RWPE2 (cell line): ENCODE measurements around the gene LRCH1.

Experiments used
- ATAC-seq: fragments of 200-7000 bp; cut with Tn5 transposase; 3 replicates; pipeline ENCODE4 v1.9.1; 2021; ENCODE audit warnings: low read depth
- DNase-seq: peaks from one replicate; pipeline ENCODE4 v3.0.0-alpha.2; 2020; ENCODE audit warnings: low spot score
- H3K27ac ChIP-seq: fragments of 450-650 bp; 2 replicates; pipeline ENCODE4 v1.5.1; 2017; ENCODE audit warnings: mild to moderate bottlenecking; ENCODE audit not compliant: poor library complexity, severe bottlenecking
- H3K27me3 ChIP-seq: fragments of 250-450 bp; sonication (Bioruptor Pico); 2 replicates; pipeline ENCODE4 v1.5.1; 2021; ENCODE audit warnings: mild to moderate bottlenecking, moderate library complexity; ENCODE audit not compliant: insufficient read depth, poor library complexity, severe bottlenecking
- H3K36me3 ChIP-seq: fragments of 250-450 bp; sonication (Bioruptor Pico); 2 replicates; pipeline ENCODE4 v1.5.1; 2020; ENCODE audit warnings: low read depth, mild to moderate bottlenecking, moderate library complexity
- H3K4me1 ChIP-seq: fragments of 250-450 bp; sonication (Bioruptor Pico); 2 replicates; pipeline ENCODE4 v1.5.1; 2021; ENCODE audit warnings: mild to moderate bottlenecking, moderate library complexity; ENCODE audit not compliant: insufficient read depth, poor library complexity, severe bottlenecking
- H3K4me3 ChIP-seq: fragments of 250-450 bp; sonication (Bioruptor Pico); 2 replicates; pipeline ENCODE4 v1.5.1; 2021; ENCODE audit warnings: mild to moderate bottlenecking, moderate library complexity; ENCODE audit not compliant: severe bottlenecking
- H3K9me3 ChIP-seq: fragments of 250-450 bp; sonication (Bioruptor Pico); 2 replicates; pipeline ENCODE4 v1.5.1; 2021; ENCODE audit warnings: mild to moderate bottlenecking, moderate library complexity; ENCODE audit not compliant: severe bottlenecking
- CTCF ChIP-seq: fragments of 450-650 bp; IDR thresholded peaks from one replicate; pipeline ENCODE4 v1.5.1; 2017; ENCODE audit warnings: mild to moderate bottlenecking, moderate library complexity; ENCODE audit not compliant: poor library complexity, severe bottlenecking

The LRCH1 gene

GRCh38 chr13:46607768-46608564 is 55.0 kb downstream of the LRCH1 start:
- H3K27me3 ChIP-seq: no peaks in the 10 kb centered on the region
- H3K9me3 ChIP-seq: no peaks in the 10 kb centered on the region
- H3K36me3 ChIP-seq: no peaks in the 10 kb centered on the region; the same call in 1 of the 2 replicates
- H3K4me1 ChIP-seq: peaks cover 35% of the 10 kb centered on the region
- no peak for DNase-seq
- no peak for ATAC-seq
- no peak overlapping the region for H3K4me3 ChIP-seq
- no peak overlapping the region for H3K27ac ChIP-seq
- no peak for TF ChIP-seq CTCF

- no peak overlapping the region for H3K4me3 ChIP-seq
- H3K9me3 ChIP-seq: no peaks in the 10 kb centered on the region
- DNase-seq (no peak), ATAC-seq (no peak)
- no peak overlapping the region for H3K27ac ChIP-seq
- TF ChIP-seq CTCF: no peak
- H3K36me3 ChIP-seq: no peaks in the 10 kb centered on the region; the same call in 1 of the 2 replicates
- H3K27me3 ChIP-seq: no peaks in the 10 kb centered on the region
- H3K4me1 ChIP-seq: peaks cover 34% of the 10 kb centered on the region
These were observed 56.1 kb downstream of the LRCH1 start for GRCh38 chr13:46609052-46609451.

- no peaks in the 10 kb centered on the region for H3K27me3 ChIP-seq
- H3K9me3 ChIP-seq: no peaks in the 10 kb centered on the region
- peaks cover 34% of the 10 kb centered on the region for H3K4me1 ChIP-seq
- no peak overlapping the region for H3K27ac ChIP-seq
- H3K4me3 ChIP-seq: no peak overlapping the region
- no peaks in the 10 kb centered on the region; the same call in 1 of the 2 replicates for H3K36me3 ChIP-seq
- DNase-seq (no peak), ATAC-seq (no peak)
- TF ChIP-seq CTCF: no peak
These were observed 56.8 kb downstream of the LRCH1 start for GRCh38 chr13:46609726-46610125.

GRCh38 chr13:46612267-46612666 is 59.3 kb downstream of the LRCH1 start:
- Histone ChIP-seq H3K9me3 (no peaks in the 10 kb centered on the region), H3K4me1 (peaks cover 26% of the 10 kb centered on the region), H3K27ac (no peak overlapping the region), H3K27me3 (no peaks in the 10 kb centered on the region), H3K4me3 (no peak overlapping the region), H3K36me3 (no peaks in the 10 kb centered on the region)
- ATAC-seq: no peak
- no peak for DNase-seq
- no peak for TF ChIP-seq CTCF

GRCh38 chr13:46613409-46614049 is 60.6 kb downstream of the LRCH1 start:
- Histone ChIP-seq H3K36me3 (no peaks in the 10 kb centered on the region), H3K4me1 (peaks cover 18% of the 10 kb centered on the region), H3K27ac (no peak overlapping the region), H3K27me3 (no peaks in the 10 kb centered on the region), H3K9me3 (no peaks in the 10 kb centered on the region), H3K4me3 (no peak overlapping the region)
- ATAC-seq (no peak), DNase-seq (no peak)
- TF ChIP-seq CTCF: no peak
